Liver (tissue), 9 donors: Measurements from ENCODE around the gene BEGAIN. TPM values are rescaled to one million over a fixed set of nuclear protein-coding genes. Genes with fewer than 3 reads are reported as not detected.

ENCODE experiments used
- DNase-seq: peaks from one replicate; pipeline ENCODE4 v3.0.0-alpha.2; 2017; ENCODE audit warnings: low spot score
- H3K27ac ChIP-seq, 2 donors: one replicate each; pipeline ENCODE4 v1.7.0; 2013; ENCODE audit warnings: inconsistent platforms in 2 of 2, low read length in 2 of 2, control low read depth in 1 of 2, low read depth in 1 of 2, mild to moderate bottlenecking in 1 of 2
- H3K27me3 ChIP-seq, 4 donors: one replicate each; pipeline versions ENCODE4 v1.6.1 to v1.7.0; 2013; ENCODE audit warnings: low read length in 3 of 4, inconsistent platforms in 1 of 4, mild to moderate bottlenecking in 1 of 4, moderate library complexity in 1 of 4; ENCODE audit not compliant: control insufficient read depth in 4 of 4, insufficient read depth in 4 of 4
- H3K36me3 ChIP-seq, 4 donors: one replicate each; pipeline versions ENCODE4 v1.6.1 to v1.7.0; 2013; ENCODE audit warnings: low read length in 3 of 4, mild to moderate bottlenecking in 3 of 4, low read depth in 1 of 4, moderate library complexity in 1 of 4; ENCODE audit not compliant: control insufficient read depth in 4 of 4, insufficient read depth in 3 of 4
- H3K4me1 ChIP-seq, 4 donors: one replicate each; pipeline versions ENCODE4 v1.6.1 to v1.7.0; 2013; ENCODE audit warnings: low read length in 3 of 4, mild to moderate bottlenecking in 3 of 4, moderate library complexity in 1 of 4; ENCODE audit not compliant: control insufficient read depth in 4 of 4, insufficient read depth in 4 of 4
- H3K4me3 ChIP-seq, 3 donors: one replicate each; pipeline versions ENCODE4 v1.6.1 to v1.7.0; 2013; ENCODE audit warnings: low read length in 3 of 3, control low read depth in 1 of 3, low read depth in 1 of 3, mild to moderate bottlenecking in 1 of 3
- H3K9ac ChIP-seq, 2 donors: one replicate each; pipeline ENCODE4 v1.7.0; 2013; ENCODE audit warnings: low read length in 2 of 2, mild to moderate bottlenecking in 2 of 2, moderate library complexity in 2 of 2, control low read depth in 1 of 2, low read depth in 1 of 2
- H3K9me3 ChIP-seq, 4 donors: one replicate each; pipeline versions ENCODE4 v1.6.1 to v1.7.0; 2013; ENCODE audit warnings: low read length in 3 of 4; ENCODE audit not compliant: control insufficient read depth in 4 of 4
- ATF3 ChIP-seq: IDR thresholded peaks from 2 replicates; pipeline ENCODE4 v1.6.1; 2016; ENCODE audit warnings: antibody characterized with exemption
- FOXA1 ChIP-seq: IDR thresholded peaks from 2 replicates; pipeline ENCODE4 v1.6.1; 2016; ENCODE audit warnings: antibody characterized with exemption
- FOXA2 ChIP-seq: IDR thresholded peaks from 2 replicates; pipeline ENCODE4 v1.6.1; 2016; ENCODE audit warnings: antibody characterized with exemption
- GABPA ChIP-seq, 2 donors: IDR thresholded peaks in 1 of 2; conservative IDR thresholded peaks in 1 of 2; 2 replicates each; pipeline ENCODE4 v1.6.1; 2016; ENCODE audit warnings: antibody characterized with exemption in 2 of 2, mild to moderate bottlenecking in 1 of 2, moderate library complexity in 1 of 2
- HNF4A ChIP-seq, 2 donors: conservative IDR thresholded peaks; 2 replicates each; pipeline ENCODE4 v1.6.1; 2016; ENCODE audit warnings: antibody characterized with exemption in 2 of 2, mild to moderate bottlenecking in 2 of 2
- HNF4G ChIP-seq: IDR thresholded peaks from 2 replicates; pipeline ENCODE4 v1.6.1; 2016; ENCODE audit warnings: antibody characterized with exemption
- JUND ChIP-seq, 2 donors: IDR thresholded peaks; 2 replicates each; pipeline ENCODE4 v1.6.1; 2016; ENCODE audit warnings: antibody characterized with exemption in 2 of 2
- MAX ChIP-seq: IDR thresholded peaks from 2 replicates; pipeline ENCODE4 v1.6.1; 2016; ENCODE audit warnings: antibody characterized with exemption
- NR2F2 ChIP-seq: IDR thresholded peaks from 2 replicates; pipeline ENCODE4 v1.6.1; 2016; ENCODE audit warnings: antibody characterized with exemption
- REST ChIP-seq: IDR thresholded peaks from 2 replicates; pipeline ENCODE4 v1.6.1; 2016; ENCODE audit warnings: antibody characterized with exemption, mild to moderate bottlenecking
- RXRA ChIP-seq, 2 donors: IDR thresholded peaks; 2 replicates each; pipeline ENCODE4 v1.6.1; 2017 to 2018; ENCODE audit warnings: antibody characterized with exemption in 2 of 2, mild to moderate bottlenecking in 1 of 2
- SP1 ChIP-seq: IDR thresholded peaks from 2 replicates; pipeline ENCODE4 v1.6.1; 2018; ENCODE audit warnings: antibody characterized with exemption, mild to moderate bottlenecking
- YY1 ChIP-seq: IDR thresholded peaks from 2 replicates; pipeline ENCODE4 v1.6.1; 2016; ENCODE audit warnings: antibody characterized with exemption, mild to moderate bottlenecking
- WGBS: extraction: QIAGEN DNeasy Blood & Tissue Kit; methylation state at CpG from one replicate; pipeline ENCODE4 v1.1.7; 2013; 5-methylcytosine and 5-hydroxymethylcytosine counted together
- polyA plus RNA-seq, 2 donors: library from polyadenylated mRNA; stranded (reverse) in 1 of 2; unstranded in 1 of 2; fragments of 200-250 nt in 1 of 2; fragments of >200 nt in 1 of 2; fragmentation: Nextera tagmentation in 1 of 2; extraction: Ambion mirVana in 1 of 2; gene quantifications; one replicate each; pipeline versions ENCODE4 v1.2.1 to v1.2.3, GENCODE V29; 2013 to 2015
- total RNA-seq, 2 donors: library from RNA; depleted of rRNA; stranded (reverse); fragments of >200 nt; gene quantifications; one replicate each; pipeline ENCODE4 v1.2.3, GENCODE V29; 2014
- donor health status: healthy.
- donor health status: healthy.
- donor health status: healthy.
- donor health status: healthy.
- donor health status: healthy.

Gene BEGAIN
- total and polyA plus RNA-seq, 4 donors: 0.11 to 1.9 (median 0.29) TPM

- DNase-seq: no peak
- Histone ChIP-seq H3K27ac (no peak overlapping the region), H3K36me3 (no peaks in the 10 kb centered on the region), H3K27me3 (peaks cover 0 to 3% (median 0%) of the 10 kb centered on the region in 4 donors), H3K9ac (no peak overlapping the region), H3K4me3 (no peak overlapping the region), H3K4me1 (no peaks in the 10 kb centered on the region), H3K9me3 (no peaks in the 10 kb centered on the region)
- WGBS: 83% methylated on average over 15 of the region's 15 CpGs
- no peak for TF ChIP-seq HNF4A (conservative IDR thresholded peaks at IDR 0.05)
- TF ChIP-seq NR2F2: no peak
- no peak for TF ChIP-seq YY1
- TF ChIP-seq GABPA (IDR thresholded peaks at IDR 0.05 in 1 of 2, conservative IDR thresholded peaks at IDR 0.05 in 1 of 2): no peak
- no peak for TF ChIP-seq FOXA1
- no peak for TF ChIP-seq FOXA2
- no peak for TF ChIP-seq RXRA (IDR thresholded peaks at IDR 0.05)
Measured at GRCh38 chr14:100561005-100561404, 26.2 kb downstream of the BEGAIN start.

- H3K9me3 ChIP-seq: no peaks in the 10 kb centered on the region
- H3K4me3 ChIP-seq: no peak overlapping the region
- no peaks in the 10 kb centered on the region for H3K4me1 ChIP-seq
- peaks cover 0 to 3% (median 0%) of the 10 kb centered on the region in 4 donors for H3K27me3 ChIP-seq
- no peak for DNase-seq
- no peak overlapping the region for H3K9ac ChIP-seq
- TF ChIP-seq ATF3 (no peak), HNF4G (no peak), JUND (IDR thresholded peaks at IDR 0.05) (no peak), REST (no peak), HNF4A (conservative IDR thresholded peaks at IDR 0.05) (no peak), RXRA (IDR thresholded peaks at IDR 0.05) (no peak), NR2F2 (no peak), MAX (no peak), SP1 (no peak), FOXA2 (no peak)
- no peak overlapping the region for H3K27ac ChIP-seq
- H3K36me3 ChIP-seq: no peaks in the 10 kb centered on the region
- 87% methylated on average over 9 of the region's 9 CpGs for WGBS
Measured at GRCh38 chr14:100560471-100560870, 26.7 kb downstream of the BEGAIN start.

- DNase-seq: no peak
- TF ChIP-seq REST: no peak
- no peak for TF ChIP-seq MAX
- no peak for TF ChIP-seq FOXA1
- TF ChIP-seq YY1: no peak
- no peak for TF ChIP-seq FOXA2
- no peak for TF ChIP-seq HNF4G
- Histone ChIP-seq H3K27ac (no peak overlapping the region), H3K9ac (no peak overlapping the region), H3K27me3 (peaks cover 0 to 3% (median 0%) of the 10 kb centered on the region in 4 donors), H3K4me1 (no peaks in the 10 kb centered on the region), H3K9me3 (no peaks in the 10 kb centered on the region), H3K36me3 (no peaks in the 10 kb centered on the region), H3K4me3 (no peak overlapping the region)
- WGBS: 74% methylated on average over 9 of the region's 9 CpGs
Measured at GRCh38 chr14:100559455-100559854, 27.8 kb downstream of the BEGAIN start.
